GM18517 (cell line): ENCODE measurements around the gene VASH2.

Experiments
- ATAC-seq: cut with Tn5 transposase; IDR thresholded peaks from one replicate; pipeline ENCODE4 v1.9.1; 2021; ENCODE audit warnings: mild to moderate bottlenecking, moderate library complexity; ENCODE audit not compliant: unreplicated experiment

VASH2 gene

DNA sequence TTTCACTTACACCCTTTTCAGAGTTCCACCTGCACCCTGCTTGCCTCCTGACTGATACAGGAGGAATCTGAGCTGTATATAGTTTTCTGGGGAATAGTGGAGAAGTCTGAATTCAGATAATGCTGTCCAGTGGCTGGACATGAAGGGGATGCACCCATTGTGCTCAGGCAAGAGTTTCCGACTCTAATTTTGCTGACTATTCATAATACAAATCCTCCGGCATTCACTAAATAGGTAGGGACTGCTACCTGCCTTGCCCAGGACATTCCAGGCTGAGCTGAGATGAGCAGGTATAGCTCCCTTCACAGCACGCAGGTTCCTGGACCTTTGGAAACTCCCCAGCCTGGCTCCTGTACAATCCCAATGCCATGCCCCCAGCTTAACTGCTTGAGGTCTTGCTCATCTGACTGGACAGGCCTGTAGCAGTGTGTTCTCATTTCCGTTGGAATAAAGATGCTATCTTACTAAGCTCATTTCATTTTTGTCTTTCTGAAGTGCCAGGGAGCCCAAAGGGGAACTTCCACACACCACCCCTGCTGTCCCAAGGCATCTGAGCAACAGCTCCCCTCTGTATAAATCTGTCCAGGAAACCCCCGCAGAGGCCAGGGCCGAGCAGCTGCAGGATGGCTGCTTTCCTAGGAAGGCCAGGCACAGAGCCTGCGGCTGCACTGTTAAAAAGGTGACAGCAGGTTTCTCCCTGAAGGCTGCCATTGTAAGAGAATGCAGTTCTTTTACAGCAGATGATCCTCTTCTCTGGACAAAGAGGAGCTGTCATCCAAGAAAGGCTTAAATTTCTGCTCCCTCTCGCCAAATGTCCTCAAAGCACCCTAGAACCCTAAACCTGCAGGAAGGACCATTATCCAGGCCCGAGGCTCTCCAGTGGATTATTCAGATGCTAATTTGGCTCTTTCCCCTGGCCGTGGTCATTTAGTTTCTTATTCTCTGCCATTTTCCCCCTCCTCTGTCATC is 21.7 kb upstream of the VASH2 start:
- peak; percentile 67 for ATAC-seq

DNA sequence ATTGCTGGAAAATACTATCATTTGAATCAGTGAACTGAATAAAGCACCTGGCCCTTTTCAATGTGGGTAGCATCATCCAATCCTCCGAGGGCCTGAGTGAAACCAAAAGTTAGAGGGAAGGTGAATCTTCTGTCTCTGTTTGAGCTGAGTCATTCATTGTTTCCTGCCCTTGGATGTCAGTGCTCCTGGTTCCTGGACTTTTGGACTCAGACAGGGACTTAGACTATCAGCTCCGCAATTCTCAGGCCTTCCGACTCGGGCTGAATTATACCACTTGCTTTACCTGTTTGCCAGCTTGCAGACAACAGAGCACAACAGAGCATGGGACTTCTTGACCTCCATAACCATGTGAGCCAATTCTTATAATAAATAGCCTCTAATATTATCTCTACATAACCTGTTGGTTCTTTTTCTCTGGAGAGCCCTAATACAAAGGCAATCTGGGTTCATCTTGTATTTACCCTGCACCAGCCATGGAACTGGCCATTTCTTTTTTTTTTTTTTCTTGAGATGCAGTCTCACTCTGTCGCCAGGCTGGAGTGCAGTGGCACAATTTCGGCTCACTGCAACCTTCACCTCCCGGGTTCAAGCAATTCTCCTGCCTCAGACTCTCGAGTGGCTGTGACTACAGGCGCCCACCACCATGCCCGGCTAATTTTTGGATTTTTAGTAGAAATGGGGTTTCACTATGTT is 19.2 kb upstream of the VASH2 start:
- peak; percentile 58 for ATAC-seq

DNA sequence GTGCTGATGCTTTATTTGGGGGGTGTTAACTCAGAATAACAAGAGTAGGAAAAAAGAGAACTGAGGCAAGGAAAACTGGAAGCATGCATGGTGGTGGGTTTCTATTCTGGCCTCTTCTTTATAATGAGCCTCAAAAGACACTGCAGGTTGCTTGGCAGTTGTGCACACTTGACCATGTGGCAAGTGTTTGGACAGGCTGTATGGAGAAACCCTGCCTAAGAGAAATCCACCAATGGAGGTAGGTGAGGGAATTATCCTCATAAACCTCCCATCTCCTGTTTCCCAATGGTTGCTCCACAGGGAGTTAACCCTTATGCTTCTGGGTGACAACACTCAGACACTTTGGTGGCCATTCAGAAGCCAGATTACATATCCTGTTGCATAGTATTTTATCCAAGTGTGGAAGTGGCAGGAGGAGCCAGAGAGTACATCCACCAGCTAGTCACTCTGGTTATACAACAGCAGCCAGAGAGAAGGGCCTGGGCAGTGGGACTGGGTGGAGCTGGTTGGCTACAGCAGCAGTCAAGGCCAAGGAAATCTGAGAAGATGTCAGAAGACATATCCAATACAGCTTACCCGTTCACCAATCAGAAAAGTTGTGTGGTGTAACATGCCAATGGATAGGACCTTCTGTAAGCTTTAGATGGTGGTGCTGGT is 16.4 kb upstream of the VASH2 start:
- no peak for ATAC-seq

DNA sequence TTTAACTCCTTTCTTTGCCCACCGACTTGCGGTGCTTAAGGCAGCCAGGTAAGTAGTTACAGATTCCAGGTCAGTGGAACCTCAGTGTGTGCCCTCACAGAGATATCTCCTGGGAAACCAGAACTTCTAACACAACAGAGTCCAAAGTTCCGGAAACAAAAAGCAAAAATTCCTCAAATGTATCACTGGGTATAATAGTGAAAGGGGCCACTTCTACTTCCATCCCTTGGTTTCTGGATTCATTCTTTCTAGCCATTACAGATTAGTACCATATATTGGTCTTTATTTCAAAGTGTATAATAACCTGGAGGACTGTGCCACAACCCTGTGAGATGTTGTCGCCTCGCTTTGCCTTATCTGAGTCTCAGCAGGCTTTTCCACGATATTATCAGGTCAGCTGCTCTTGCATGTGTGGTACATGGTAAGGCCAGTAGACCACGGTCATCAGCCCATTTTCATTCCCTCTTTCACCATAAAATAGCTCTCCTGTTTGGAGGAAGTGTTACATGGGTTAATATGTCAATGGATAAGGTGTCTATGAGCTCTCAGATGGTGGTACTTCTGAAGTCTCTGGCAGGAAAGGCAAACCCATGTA is 14.9 kb upstream of the VASH2 start:
- ATAC-seq, result no peak

DNA sequence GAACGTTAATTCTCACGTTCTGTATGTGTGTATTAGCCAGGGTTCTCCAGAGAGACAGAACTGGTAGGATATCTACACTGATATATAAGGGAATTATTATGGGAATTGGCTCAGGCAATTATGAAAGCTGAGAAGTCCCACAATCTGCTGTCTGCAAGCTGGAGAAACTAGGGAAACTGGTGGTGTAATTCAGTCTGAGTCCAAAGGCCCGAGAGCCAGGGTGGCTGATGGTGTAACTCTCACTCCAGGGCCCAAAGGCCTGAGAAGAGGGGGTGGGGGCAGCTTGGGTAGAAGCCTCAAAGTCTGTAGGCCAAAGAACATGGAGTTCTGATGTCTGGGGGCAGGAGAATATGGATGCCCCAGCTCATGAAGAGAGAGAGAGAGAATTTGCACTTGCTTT is 13.3 kb upstream of the VASH2 start:
- no peak for ATAC-seq

DNA sequence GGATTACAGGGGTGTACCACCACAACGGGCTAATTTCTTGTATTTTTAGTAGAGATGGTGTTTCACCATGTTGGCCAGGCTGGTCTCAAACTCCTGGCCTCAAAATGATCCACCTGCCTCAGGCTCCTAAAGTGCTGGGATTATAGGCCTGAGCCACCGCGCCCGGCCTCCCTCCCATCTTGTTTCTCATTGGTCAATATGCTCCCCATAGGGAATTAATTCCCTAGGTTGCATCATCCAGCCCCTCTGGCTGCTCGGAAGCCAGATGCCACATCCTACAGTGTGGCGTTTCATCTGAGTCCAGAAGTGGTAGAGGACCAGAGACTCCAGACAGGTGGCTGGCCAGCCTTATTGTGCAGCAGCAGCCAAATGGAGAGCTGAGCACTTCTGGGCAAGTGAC is 11.5 kb upstream of the VASH2 start:
- no peak for ATAC-seq

DNA sequence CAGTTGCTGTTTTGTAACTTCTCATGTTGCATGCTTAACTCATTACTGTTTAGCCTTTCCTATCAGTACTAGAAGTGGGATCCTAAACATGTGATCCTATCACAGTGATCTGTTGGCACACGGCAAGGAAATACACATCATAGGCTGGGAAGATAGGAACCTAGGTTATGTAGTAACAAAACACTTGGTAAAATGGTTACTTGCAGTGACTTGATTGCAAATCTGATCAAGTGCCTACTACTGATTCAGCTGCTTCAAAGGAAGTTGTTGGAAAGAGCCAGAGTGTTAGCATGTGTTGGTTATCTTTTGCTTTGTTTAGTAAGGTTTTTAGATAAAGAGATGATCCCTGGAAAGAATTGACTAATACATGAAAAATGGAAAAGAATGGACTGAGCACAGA is 8.9 kb upstream of the VASH2 start:
- ATAC-seq, result no peak

DNA sequence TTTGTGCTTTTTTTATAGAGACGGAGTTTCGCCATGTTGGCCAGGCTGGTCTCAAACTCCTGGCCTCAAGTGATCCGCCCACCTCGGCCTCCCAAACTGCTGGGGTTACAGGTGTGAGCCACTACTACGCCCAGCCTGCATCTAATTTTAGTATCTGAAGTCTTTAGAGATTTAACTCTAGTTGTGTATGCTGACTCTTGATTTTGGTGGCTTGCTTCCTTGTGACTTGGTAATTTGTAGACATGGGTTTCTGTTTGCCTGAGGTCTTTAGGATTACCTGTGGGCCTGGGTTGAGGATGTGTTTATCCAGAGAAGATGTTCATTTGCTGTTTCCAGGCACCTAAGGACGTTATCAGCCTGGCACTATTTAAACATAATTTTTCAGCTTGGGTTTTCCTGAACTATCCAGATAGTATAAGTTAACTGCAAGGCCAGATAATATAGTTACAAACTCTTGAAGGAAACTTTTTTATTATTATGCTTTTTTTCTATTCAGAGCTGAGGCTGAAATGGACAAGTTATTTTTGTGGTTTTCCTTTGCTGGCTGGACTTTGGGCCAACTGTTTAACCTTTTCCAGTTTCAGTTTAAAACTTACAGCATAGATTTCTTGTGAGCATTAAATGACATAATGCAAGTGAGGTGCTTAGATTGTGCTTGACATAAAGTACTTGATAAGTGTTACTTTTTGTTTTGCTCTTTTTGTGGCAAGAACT is 7.5 kb upstream of the VASH2 start:
- ATAC-seq, result no peak

DNA sequence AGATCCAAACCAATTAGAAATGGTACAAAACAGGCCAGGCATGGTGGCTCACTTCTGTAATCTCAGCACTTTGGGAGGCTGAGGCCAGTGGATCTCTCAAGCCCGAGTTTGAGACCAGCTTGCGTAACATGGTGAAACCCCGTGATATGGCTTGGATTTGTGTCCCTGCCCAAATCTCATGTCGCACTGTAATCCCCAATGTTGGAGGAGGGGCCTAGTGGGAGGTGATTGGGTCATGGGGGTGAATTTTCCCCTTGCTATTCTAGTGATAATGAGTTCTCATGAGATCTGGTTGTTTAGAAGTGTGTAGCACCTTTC is 7.0 kb upstream of the VASH2 start:
- no peak for ATAC-seq

DNA sequence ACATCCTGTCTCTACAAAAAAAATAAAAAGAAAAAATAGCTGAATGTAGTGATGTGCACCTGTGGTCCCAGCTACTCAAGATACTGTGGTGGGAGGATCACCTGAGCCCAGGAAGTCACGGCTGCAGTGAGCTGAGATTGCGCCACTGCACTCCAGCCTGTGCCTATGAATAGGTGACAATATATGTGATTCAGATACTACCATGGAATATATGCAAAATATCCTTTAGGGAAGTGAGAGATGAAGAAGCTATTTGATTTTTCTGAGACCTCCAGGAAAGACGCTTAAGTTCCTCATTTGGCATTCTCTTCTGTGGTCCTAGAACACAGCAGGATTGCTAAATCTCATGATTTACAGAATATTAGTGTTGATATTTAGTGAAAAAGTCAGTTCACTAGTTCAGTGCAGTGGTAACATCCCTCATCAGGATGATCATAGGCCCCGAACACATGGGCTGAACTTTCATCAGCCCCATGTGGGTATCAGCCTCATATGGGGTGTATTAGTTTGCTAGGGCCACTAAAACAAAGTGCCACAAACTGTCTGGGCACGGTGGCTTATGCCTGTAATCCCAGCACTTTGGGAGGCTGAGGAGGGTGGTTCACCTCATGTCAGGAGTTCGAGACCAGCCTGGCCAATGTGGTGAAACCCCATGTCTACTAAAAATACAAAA is 6.0 kb upstream of the VASH2 start:
- ATAC-seq, result no peak

DNA sequence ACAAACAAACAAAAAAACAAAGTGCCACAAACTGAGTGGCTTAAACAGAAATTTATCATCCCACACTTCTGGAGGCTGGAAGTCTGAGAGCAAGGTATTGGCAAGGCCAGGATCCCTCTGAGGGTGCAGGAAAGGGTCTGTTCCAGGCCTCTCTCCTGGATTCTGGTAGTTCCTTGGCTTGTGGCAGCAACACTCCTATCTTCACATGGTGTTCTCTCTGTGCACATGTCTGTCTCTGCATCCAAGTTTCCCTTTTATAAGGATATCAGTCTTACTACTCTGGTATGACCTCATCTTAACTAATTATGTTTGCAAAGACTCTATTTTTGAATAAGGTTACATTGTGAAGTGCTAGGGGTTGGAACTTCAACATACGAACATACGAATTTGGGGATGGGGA is 5.3 kb upstream of the VASH2 start:
- ATAC-seq, result no peak

DNA sequence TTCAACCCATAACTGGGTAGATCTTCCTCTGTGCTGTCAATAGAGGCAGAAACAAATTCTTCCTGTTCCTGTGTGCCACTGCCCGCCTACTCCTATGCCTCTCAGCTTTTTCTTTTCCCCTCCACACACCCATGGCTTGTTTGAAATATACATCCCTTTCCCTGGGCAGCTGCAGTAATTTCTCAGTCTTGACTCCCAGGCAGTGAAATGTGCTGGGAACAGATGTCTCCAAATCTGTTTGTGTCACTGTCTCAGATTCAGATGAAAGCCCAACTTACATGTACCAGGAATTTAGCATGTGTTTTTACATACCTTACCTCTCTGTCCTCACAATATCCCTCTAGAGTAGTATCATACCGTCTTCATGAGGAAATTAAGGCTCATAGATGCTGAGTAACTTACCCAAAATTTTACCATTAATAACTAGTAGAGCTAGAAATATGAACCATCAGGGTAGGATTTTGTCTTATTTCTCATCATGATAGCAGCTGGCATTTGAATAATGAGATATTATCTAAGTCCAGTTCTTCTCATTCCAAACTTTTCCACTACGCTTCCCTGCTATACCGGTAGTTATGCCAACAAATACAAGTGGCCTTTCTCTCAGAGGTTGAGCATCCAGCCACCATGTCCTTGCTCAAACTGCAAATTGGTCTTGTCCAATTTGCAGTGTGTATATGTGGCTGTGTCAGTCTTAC is 4.7 kb upstream of the VASH2 start:
- no peak for ATAC-seq

DNA sequence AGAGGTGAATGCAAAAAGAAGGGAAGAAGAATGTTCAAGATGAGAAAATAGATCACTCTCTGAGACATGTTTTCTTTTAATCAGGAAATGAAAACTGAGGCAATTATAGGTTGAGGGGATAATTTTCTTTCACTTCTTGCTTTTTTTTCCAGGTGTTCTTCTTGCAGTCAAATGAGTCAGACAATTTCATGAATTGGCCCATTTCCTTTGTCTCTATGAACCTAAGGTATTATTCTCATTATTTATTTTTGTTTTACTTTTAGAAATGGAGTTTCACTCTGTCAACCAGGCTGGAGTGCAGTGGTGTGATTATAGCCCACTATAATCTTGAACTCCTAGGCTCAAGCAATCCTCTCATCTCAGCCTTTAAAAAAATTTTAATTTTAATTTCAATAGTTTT is 3.5 kb upstream of the VASH2 start:
- ATAC-seq, result no peak

DNA sequence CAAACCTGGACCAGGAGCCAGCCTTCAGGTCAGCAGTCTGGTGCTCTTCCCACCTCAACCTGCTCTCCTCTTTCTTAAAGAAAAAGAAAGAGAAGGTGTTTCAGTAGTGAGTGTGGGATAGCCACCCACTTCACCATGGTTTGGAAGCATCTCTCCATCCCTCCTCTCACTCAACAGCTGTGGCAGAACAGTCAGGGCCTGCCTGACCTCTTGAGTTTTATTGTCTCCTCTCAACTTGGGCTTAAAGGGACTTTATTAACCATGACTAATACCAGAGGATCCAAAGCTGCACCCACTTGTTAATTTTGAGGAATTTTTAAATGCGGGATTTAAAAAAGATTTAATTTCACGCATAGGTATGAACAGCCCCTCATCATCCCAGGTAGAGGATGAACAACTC is 570 bp upstream of the VASH2 start:
- no peak for ATAC-seq

DNA sequence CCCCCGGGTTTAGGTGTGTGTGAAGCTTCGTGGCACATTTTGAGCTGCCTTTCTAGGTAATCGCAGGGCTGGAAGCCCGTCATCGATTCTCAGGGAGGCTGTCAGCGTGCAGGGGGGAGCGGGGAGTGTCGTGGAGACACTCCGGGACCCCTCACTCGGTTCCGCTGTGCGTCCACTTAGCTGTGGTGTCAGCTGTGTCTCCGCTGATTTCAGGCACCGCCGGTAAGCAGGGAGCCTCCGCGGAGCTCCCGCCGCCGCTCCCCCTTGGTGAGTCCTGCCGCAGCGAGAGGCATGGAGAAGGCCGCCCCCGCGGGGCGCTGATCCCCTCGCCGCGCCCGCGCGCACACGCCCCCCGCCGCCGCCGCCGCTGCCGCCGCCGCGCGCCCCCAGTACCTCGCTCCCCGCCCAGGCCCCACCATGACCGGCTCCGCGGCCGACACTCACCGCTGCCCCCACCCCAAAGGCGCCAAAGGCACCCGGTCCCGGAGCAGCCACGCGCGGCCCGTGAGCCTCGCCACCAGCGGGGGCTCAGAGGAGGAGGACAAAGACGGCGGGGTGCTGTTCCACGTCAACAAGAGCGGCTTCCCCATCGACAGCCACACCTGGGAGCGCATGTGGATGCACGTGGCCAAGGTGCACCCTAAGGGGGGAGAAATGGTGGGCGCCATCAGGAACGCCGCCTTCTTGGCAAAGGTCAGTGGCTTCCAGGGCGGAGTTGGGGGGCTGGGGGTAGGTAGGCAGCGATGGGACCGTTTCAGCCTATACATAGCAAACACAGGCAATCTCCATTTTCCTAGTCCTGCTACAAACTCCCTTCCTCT is 995 bp downstream of the VASH2 start:
- ATAC-seq, result peak; percentile 3

DNA sequence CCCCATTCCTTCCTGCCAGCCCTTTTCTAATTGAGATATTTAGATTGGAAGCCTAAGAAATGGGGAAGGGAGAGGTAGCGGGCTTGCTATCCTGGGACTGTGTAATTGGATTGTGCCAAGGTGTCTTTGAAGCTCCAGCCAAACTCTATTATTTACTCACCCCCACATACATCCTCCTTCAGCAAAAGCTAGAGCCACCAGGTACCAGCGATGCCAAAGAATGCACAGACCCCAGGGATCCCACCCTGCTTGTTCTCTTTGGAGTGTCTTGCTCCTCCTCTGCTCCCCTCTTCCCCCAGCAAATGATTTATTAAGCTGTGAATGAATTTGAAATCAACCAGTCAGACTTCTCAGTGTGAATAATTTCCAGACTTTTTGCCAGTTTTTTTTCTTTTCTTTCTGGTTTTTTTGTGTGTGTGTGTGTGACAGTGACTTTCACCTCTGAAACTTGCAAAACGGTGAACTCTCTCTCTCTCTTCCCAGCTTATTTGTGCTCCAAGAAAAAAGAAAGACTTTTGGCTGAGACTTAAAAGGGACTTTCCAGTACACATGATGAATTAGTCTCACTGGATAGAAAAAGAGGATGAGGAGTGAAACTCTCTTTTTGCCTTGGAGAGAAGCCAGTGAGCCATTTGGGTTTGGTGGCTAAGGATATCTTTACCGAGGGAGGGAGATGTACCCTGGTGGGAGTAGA is 1.8 kb downstream of the VASH2 start:
- ATAC-seq, result no peak

DNA sequence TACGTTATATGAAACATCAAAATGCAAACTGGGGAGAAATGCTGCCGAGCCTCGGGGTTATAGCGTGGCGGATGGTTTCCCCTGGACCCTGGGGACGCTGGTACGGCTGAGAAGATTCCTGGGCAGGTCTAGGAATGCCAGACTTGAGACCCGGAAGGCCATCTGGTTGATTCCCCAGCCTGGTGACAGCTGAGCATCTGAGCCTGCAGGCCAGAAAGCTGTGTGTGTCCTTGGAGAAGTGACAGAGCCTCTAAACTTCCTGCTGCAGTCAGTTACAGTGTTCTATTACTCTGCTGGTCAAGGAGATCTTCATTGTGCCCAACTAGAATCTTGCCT is 2.3 kb downstream of the VASH2 start:
- no peak for ATAC-seq

DNA sequence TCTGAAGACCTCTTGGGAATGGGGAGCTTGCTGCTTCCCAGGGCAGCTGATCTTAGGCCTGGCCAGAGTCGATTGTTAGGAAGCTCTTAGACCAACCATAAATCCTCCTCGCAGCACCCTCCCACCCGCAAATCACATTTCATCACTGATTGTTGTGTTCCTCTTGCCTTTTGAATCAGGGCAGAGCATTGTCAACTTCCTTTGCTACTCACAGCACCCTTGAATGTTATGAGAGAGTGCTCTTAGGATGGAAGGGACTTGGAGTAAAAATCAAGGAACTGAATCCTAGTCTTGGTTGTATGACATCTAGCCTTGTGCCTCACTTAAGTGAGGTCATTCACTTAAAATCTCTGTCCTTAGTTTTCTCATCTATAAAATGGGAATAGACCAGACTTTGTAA is 3.0 kb downstream of the VASH2 start:
- ATAC-seq, result no peak
